Activated CD4-positive, CD25-positive, alpha-beta regulatory T cell treated with anti-CD3 and anti-CD28 coated beads, Interleukin-2, amount 50 U/mL, for 24 hours (primary cell): ENCODE data around the gene CADM1.

Source experiments
- ATAC-seq, 2 donors: fragments of 150-1000 bp; cut with Tn5 transposase; one replicate each; pipeline ENCODE4 v1.10.0; 2021; ENCODE audit warnings: mild to moderate bottlenecking in 1 of 2, moderate library complexity in 1 of 2

Gene CADM1

GRCh38 chr11:115170133-115170815 is 333.9 kb downstream of the CADM1 start:
- no peak for ATAC-seq

GRCh38 chr11:115169251-115169650 is 335.0 kb downstream of the CADM1 start:
- no peak for ATAC-seq

- ATAC-seq: no peak
Observed at GRCh38 chr11:115168686-115169085, 335.5 kb downstream of the CADM1 start.

- ATAC-seq: no peak
Observed at GRCh38 chr11:115168229-115168671, 336.0 kb downstream of the CADM1 start.

- ATAC-seq: no peak
Observed at GRCh38 chr11:115167456-115167855, 336.8 kb downstream of the CADM1 start.

GRCh38 chr11:115166820-115167219 is 337.4 kb downstream of the CADM1 start:
- no peak for ATAC-seq

- no peak for ATAC-seq
Observed at GRCh38 chr11:115164774-115165173, 339.4 kb downstream of the CADM1 start.

GRCh38 chr11:115162919-115163318 is 341.3 kb downstream of the CADM1 start:
- no peak for ATAC-seq

- no peak for ATAC-seq
Observed at GRCh38 chr11:115161876-115162275, 342.3 kb downstream of the CADM1 start.

- no peak for ATAC-seq
Observed at GRCh38 chr11:115159207-115159606, 345.0 kb downstream of the CADM1 start.

GRCh38 chr11:115158053-115158452 is 346.2 kb downstream of the CADM1 start:
- no peak for ATAC-seq

- no peak for ATAC-seq
Observed at GRCh38 chr11:115157247-115157646, 347.0 kb downstream of the CADM1 start.

- no peak for ATAC-seq
Observed at GRCh38 chr11:115155978-115156377, 348.2 kb downstream of the CADM1 start.

GRCh38 chr11:115155320-115155719 is 348.9 kb downstream of the CADM1 start:
- no peak for ATAC-seq

GRCh38 chr11:115154355-115154736 is 349.9 kb downstream of the CADM1 start:
- no peak for ATAC-seq

GRCh38 chr11:115153731-115154354 is 350.4 kb downstream of the CADM1 start:
- ATAC-seq: no peak

- ATAC-seq: no peak
Observed at GRCh38 chr11:115153135-115153534, 351.1 kb downstream of the CADM1 start.

- no peak for ATAC-seq
Observed at GRCh38 chr11:115151010-115151409, 353.2 kb downstream of the CADM1 start.

GRCh38 chr11:115148691-115149090 is 355.5 kb downstream of the CADM1 start:
- ATAC-seq: no peak

GRCh38 chr11:115148101-115148500 is 356.1 kb downstream of the CADM1 start:
- no peak for ATAC-seq

- ATAC-seq: no peak
Observed at GRCh38 chr11:115147243-115147807, 356.9 kb downstream of the CADM1 start.

- no peak for ATAC-seq
Observed at GRCh38 chr11:115146425-115146824, 357.8 kb downstream of the CADM1 start.

GRCh38 chr11:115145324-115145723 is 358.9 kb downstream of the CADM1 start:
- no peak for ATAC-seq

GRCh38 chr11:115144914-115145313 is 359.3 kb downstream of the CADM1 start:
- ATAC-seq: no peak
